GM19468 (cell line): ENCODE data around the gene USP6NL.

ENCODE experiments used
- ATAC-seq: cut with Tn5 transposase; IDR thresholded peaks from one replicate; pipeline ENCODE4 v1.9.1; 2021; ENCODE audit warnings: mild to moderate bottlenecking, moderate library complexity, moderate number of reproducible peaks; ENCODE audit not compliant: unreplicated experiment; ENCODE audit errors: extremely low read depth

The USP6NL gene

GRCh38 chr10:11598712-11599397, 12.6 kb downstream of the USP6NL start:
- ATAC-seq, result no peak

GRCh38 chr10:11597470-11597869, 14.0 kb downstream of the USP6NL start:
- ATAC-seq, result no peak

GRCh38 chr10:11595395-11595692, 16.1 kb downstream of the USP6NL start:
- no peak for ATAC-seq

- no peak for ATAC-seq
Measured at GRCh38 chr10:11594589-11595394, 16.7 kb downstream of the USP6NL start.

GRCh38 chr10:11593612-11594011, 17.8 kb downstream of the USP6NL start:
- no peak for ATAC-seq

- no peak for ATAC-seq
Measured at GRCh38 chr10:11589738-11590137, 21.7 kb downstream of the USP6NL start.

DNA sequence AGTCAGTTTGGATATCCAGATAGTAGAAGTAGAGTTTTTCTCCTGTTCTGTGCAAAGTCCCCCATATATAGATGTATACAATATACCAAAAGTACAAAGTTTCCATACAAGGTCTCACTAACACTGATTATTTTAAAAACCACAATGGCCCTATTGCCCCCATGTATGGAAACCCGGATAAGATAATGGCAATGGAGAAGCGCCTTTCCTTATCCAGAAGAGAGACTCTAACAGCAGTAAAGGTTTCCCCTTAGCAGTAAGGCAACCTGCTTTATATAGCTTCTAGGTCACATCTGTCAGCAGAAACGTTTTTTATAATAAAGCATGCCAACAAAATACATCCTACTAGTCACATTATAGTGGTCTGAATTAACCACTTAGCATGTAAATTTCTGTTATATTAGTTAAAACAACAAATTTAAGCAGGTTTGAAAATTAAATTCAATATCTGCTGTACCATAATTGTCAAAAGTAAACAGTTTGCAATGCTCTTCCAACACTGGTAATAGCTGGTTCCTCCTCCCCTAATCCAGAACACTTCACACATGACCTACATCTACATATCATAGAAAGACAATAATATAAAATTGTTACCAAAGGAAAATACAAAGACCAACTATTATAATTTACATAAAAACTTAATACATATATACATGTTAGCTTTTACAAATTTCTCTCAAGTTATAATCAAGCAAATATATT, 22.4 kb downstream of the USP6NL start:
- no peak for ATAC-seq

DNA sequence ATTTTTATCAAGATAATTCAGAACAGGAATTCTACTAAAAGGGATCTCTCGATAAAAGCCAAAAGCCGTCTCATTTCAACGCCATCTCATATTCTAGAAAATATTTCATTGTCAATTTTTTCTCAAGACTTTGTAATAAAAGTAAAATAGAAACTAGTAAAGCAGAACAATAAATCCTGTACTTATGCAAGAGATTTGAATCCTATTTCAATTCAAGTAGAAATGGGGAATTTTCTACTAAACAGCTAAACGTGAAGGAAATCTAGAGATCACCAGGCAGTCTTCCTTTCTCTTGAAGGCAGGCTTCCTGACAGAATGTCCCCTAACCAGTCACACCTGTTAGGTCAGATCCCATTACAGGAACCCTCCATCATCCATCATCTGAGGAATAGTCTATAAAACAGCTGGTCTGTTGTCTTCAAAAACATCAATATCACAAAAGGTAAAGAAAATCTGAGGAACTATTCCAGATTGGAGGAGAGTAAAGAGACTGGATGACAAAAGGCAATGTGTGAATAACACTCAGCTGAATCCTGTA, 23.7 kb downstream of the USP6NL start:
- no peak for ATAC-seq

DNA sequence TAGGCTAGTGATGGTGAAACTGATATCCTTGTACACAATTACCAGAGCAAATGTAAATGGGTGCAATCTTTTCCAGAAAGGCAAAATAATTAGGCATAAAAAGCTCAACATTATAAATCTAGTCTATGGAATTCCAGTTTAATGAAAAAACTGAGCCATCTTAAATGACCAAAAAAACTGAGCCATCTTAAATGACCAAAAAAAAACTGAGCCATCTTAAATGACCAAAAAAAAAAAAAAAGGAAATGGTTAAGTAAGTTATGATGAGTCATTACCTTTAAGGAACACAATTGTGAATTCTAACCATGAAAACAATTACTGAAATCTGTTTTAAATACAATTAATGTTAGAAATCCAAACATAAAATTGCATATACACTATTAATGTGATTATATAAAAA, 25.3 kb downstream of the USP6NL start:
- no peak for ATAC-seq

- ATAC-seq, result no peak
Measured at GRCh38 chr10:11581213-11581612, 30.2 kb downstream of the USP6NL start.

- no peak for ATAC-seq
Measured at GRCh38 chr10:11579885-11580284, 31.6 kb downstream of the USP6NL start.

DNA sequence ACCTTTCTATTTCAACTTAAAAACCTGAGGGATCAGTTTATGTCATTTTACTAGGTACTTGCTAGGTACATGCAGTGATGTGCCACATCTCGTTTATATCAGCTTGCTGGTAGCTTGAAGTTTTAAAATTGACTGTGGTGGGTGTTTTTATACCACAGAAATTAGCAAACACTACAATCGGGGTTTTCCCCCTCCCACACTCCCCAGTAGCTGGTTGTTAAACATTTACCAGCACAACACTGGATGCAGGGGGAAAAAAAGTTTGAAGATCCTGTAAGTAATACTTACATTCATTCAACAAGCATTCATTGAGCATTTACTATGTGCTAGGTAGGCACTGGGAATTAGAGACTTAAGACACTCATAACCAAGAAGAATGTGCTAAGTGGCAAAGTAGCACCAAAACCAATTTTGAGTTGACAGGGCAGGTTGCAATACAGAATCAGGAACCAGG, 32.6 kb downstream of the USP6NL start:
- peak; percentile 42 for ATAC-seq

GRCh38 chr10:11576092-11576809, 35.2 kb downstream of the USP6NL start:
- ATAC-seq, result no peak

DNA sequence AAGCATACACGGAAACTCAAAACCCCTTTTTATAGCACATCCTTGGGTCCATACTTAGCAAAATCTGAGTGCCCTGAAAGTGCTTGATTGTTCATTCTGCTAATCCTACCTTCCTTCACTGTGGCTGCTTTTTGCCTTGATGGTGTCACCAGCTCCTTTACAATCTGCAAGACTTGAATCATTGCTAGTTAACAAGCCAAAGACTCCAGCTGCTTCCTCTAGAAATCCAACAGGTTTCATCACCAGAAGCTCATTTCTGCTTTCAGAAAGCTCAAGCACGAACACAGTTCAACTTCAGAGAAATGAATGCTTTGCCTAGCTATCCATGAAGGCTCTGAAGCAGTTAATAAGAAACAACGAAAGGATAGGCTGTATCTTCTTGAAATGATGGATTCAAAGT, 38.0 kb downstream of the USP6NL start:
- ATAC-seq, result no peak

DNA sequence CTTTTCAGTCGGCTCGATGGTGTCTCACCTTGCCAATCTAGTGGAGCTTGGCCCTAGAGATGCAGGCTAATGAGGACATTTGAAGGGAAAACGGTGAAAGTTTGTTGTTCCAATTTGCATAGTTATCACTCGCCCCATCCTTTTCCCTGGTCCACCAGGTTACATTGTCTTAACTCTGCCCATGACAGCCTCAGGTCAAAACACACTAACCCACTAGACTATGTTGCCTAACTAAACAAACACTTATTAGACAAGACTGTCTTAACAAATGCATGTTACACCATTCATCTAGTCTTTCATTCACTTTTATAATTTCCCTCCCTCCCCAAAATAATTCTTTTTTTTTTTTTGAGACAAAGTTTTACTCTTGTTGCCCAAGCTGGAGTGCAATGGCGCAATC, 40.7 kb downstream of the USP6NL start:
- no peak for ATAC-seq

GRCh38 chr10:11569471-11569870, 42.0 kb downstream of the USP6NL start:
- no peak for ATAC-seq

DNA sequence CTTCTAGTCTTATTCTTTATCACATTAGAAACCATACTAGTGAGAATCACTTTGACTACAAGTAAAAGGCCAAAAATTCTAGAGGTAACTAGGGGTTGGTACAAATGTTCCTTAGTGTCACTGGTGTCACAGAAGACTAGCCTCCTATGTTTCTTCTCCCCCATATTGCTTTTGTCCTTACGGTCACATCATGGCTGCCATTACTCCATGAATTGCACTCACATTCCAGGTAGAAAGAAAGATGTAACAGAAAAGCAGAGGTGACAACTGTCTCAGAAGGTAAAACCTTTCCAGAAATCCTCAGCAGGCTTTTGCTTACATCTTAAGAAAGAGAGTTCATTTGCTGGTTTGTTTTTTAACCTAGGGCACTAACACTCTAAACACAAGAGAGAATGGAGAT, 42.9 kb downstream of the USP6NL start:
- no peak for ATAC-seq

DNA sequence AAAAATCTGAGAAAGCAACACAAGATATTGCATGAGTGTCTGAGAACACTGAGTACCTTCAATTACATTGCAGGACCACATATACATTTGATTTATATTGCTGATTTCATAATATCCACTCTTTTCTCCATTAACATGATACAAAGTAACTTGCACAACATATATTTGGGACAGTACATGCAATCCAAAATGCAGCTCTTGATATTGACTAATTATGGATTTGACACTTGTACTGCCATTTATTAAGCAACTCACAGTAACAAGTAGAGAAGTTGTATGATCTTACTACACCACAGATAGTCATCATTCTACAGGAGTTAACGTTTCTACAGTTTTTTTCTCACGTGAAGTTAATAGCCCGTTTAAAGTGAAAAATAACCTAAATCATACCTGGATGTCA, 46.7 kb downstream of the USP6NL start:
- no peak for ATAC-seq

DNA sequence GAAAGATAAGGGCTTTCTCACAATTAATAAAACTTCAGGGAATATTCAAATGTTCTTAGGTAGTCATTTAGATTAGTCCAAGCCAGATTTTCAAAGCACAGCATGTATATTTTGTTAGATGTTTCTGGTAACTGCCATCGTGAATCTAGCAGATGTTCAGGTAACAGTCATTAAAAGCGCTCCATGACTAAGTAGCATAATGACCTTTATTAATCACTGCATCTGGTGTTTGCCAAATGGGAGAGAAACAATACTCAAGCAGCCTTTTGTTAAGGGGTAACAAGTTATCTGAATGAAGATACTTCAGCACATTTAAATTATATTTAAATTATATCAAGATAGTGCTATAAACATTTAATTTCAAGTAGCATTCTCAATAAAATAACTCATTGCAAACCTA, 47.5 kb downstream of the USP6NL start:
- ATAC-seq, result no peak

GRCh38 chr10:11562888-11563287, 48.6 kb downstream of the USP6NL start:
- ATAC-seq, result no peak
